Mucosa of stomach (tissue), 1 donor: ENCODE measurements around the gene CCL22.
A peak's percentile ranks its signal among the peaks of the same experiment; 100 is the strongest.
"Not testable (repeated sequence)": the region's sequence is repeated elsewhere in the genome, so short reads cannot be mapped to it uniquely, and the experiment has no call there.

Experiments used
- H3K27me3 ChIP-seq: one replicate; pipeline ENCODE4 v1.7.0; 2013; ENCODE audit warnings: mild to moderate bottlenecking, low read length; ENCODE audit not compliant: control insufficient read depth, insufficient read depth
- H3K36me3 ChIP-seq: one replicate; pipeline ENCODE4 v1.7.0; 2013; ENCODE audit warnings: low read length; ENCODE audit not compliant: control insufficient read depth, insufficient read depth
- H3K4me1 ChIP-seq: one replicate; pipeline ENCODE4 v1.7.0; 2013; ENCODE audit warnings: mild to moderate bottlenecking, low read length; ENCODE audit not compliant: control insufficient read depth, insufficient read depth
- H3K4me3 ChIP-seq: one replicate; pipeline ENCODE4 v1.7.0; 2013; ENCODE audit warnings: low read length
- H3K9ac ChIP-seq: one replicate; pipeline ENCODE4 v1.7.0; 2013; ENCODE audit warnings: mild to moderate bottlenecking, low read length, moderate library complexity
- H3K9me3 ChIP-seq: one replicate; pipeline ENCODE4 v1.7.0; 2013; ENCODE audit warnings: mild to moderate bottlenecking, low read length, moderate library complexity; ENCODE audit not compliant: control insufficient read depth
- donor health status: Pancreatic carcinoma.

The CCL22 gene

GRCh38 chr16:57371494-57372371 is 13.2 kb downstream of the CCL22 start:
- Histone ChIP-seq H3K4me1 (peaks cover 14% of the 10 kb centered on the region), H3K27me3 (no peaks in the 10 kb centered on the region), H3K4me3 (no peak overlapping the region), H3K9me3 (no peaks in the 10 kb centered on the region), H3K9ac (peak overlapping the region; percentile 74), H3K36me3 (no peaks in the 10 kb centered on the region)

GRCh38 chr16:57372372-57373116 is 14.0 kb downstream of the CCL22 start, which contains the start of gene CX3CL1:
TSS of gene CX3CL1 (plus strand) at chr16:57372490. CDS start at chr16:57372569, 79 bp downstream.
- H3K9ac ChIP-seq = peak within 1 kb of the TSS; percentile 74
- no peaks in the 10 kb centered on the region for H3K36me3 ChIP-seq
- no peak within 1 kb of the TSS for H3K4me3 ChIP-seq
- H3K27me3 ChIP-seq = no peaks in the 10 kb centered on the region
- no peaks in the 10 kb centered on the region for H3K9me3 ChIP-seq
- peaks cover 18% of the 10 kb centered on the region for H3K4me1 ChIP-seq

- Histone ChIP-seq H3K27me3 (no peaks in the 10 kb centered on the region), H3K9me3 (no peaks in the 10 kb centered on the region), H3K4me1 (peaks cover 23% of the 10 kb centered on the region), H3K9ac (peak overlapping the region; percentile 74), H3K36me3 (no peaks in the 10 kb centered on the region), H3K4me3 (no peak overlapping the region)
Measured at GRCh38 chr16:57373117-57373947, 14.7 kb downstream of the CCL22 start.

- H3K4me1 ChIP-seq = peaks cover 23% of the 10 kb centered on the region
- H3K9me3 ChIP-seq = no peaks in the 10 kb centered on the region
- H3K4me3 ChIP-seq = no peak overlapping the region
- H3K9ac ChIP-seq = peak overlapping the region; percentile 45
- H3K36me3 ChIP-seq = no peaks in the 10 kb centered on the region
- no peaks in the 10 kb centered on the region for H3K27me3 ChIP-seq
Measured at GRCh38 chr16:57374067-57374534, 15.5 kb downstream of the CCL22 start.

GRCh38 chr16:57374925-57375465 is 16.4 kb downstream of the CCL22 start:
- peaks cover 23% of the 10 kb centered on the region for H3K4me1 ChIP-seq
- H3K9ac ChIP-seq, H3K9me3 ChIP-seq, H3K36me3 ChIP-seq, H3K4me3 ChIP-seq, H3K27me3 ChIP-seq: not testable (repeated sequence)

GRCh38 chr16:57376313-57376818 is 17.8 kb downstream of the CCL22 start:
- H3K9ac ChIP-seq = no peak overlapping the region
- H3K4me1 ChIP-seq = peaks cover 27% of the 10 kb centered on the region
- H3K36me3 ChIP-seq = no peaks in the 10 kb centered on the region
- H3K9me3 ChIP-seq = no peaks in the 10 kb centered on the region
- H3K4me3 ChIP-seq = no peak overlapping the region
- H3K27me3 ChIP-seq = no peaks in the 10 kb centered on the region

GRCh38 chr16:57377080-57377841 is 18.7 kb downstream of the CCL22 start:
- no peaks in the 10 kb centered on the region for H3K27me3 ChIP-seq
- H3K9ac ChIP-seq = no peak overlapping the region
- no peak overlapping the region for H3K4me3 ChIP-seq
- no peaks in the 10 kb centered on the region for H3K9me3 ChIP-seq
- peaks cover 21% of the 10 kb centered on the region for H3K4me1 ChIP-seq
- H3K36me3 ChIP-seq = no peaks in the 10 kb centered on the region

GRCh38 chr16:57379579-57379978 is 21.0 kb downstream of the CCL22 start:
- peaks cover 26% of the 10 kb centered on the region for H3K4me1 ChIP-seq
- H3K9ac ChIP-seq = no peak overlapping the region
- H3K9me3 ChIP-seq = no peaks in the 10 kb centered on the region
- H3K4me3 ChIP-seq = no peak overlapping the region
- no peaks in the 10 kb centered on the region for H3K27me3 ChIP-seq
- no peaks in the 10 kb centered on the region for H3K36me3 ChIP-seq

- H3K36me3 ChIP-seq = no peaks in the 10 kb centered on the region
- H3K9ac ChIP-seq = no peak overlapping the region
- H3K4me1 ChIP-seq = peaks cover 32% of the 10 kb centered on the region
- no peaks in the 10 kb centered on the region for H3K9me3 ChIP-seq
- no peaks in the 10 kb centered on the region for H3K27me3 ChIP-seq
- no peak overlapping the region for H3K4me3 ChIP-seq
Measured at GRCh38 chr16:57380671-57381462, 22.3 kb downstream of the CCL22 start.

- peaks cover 32% of the 10 kb centered on the region for H3K4me1 ChIP-seq
- H3K27me3 ChIP-seq = no peaks in the 10 kb centered on the region
Measured at GRCh38 chr16:57381791-57382534, 23.4 kb downstream of the CCL22 start.

More at GRCh38 chr16:57381791-57382534, 23.4 kb downstream of the CCL22 start:
- no peaks in the 10 kb centered on the region for H3K9me3 ChIP-seq
- no peak overlapping the region for H3K4me3 ChIP-seq
- H3K36me3 ChIP-seq = no peaks in the 10 kb centered on the region
- no peak overlapping the region for H3K9ac ChIP-seq
